Lower leg skin (tissue), 3 donors: ENCODE measurements around the gene CST3.

Source experiments
- CTCF ChIP-seq, 3 donors: fragments of 450-650 bp; IDR thresholded peaks; one replicate each; pipeline ENCODE4 v1.5.1; 2016; ENCODE audit warnings: antibody characterized with exemption in 3 of 3, mild to moderate bottlenecking in 3 of 3, moderate library complexity in 2 of 3
- POLR2A ChIP-seq, 2 donors: fragments of 450-650 bp; IDR thresholded peaks; one replicate each; pipeline ENCODE4 v1.6.1; 2016 to 2017; ENCODE audit warnings: antibody characterized with exemption in 2 of 2, mild to moderate bottlenecking in 1 of 2, moderate library complexity in 1 of 2

GRCh38 chr20:23627501-23627900, 10.3 kb downstream of the CST3 start:
- TF ChIP-seq CTCF (IDR thresholded peaks at IDR 0.05), result no peak
- no peak for TF ChIP-seq POLR2A (IDR thresholded peaks at IDR 0.05)
